Activated CD4-positive, alpha-beta T cell treated with anti-CD3 and anti-CD28 coated beads, Interleukin-2, amount 50 U/mL, for 24 hours (primary cell): ENCODE results near the gene FAM200B.
A peak's percentile ranks its signal among the peaks of the same experiment; 100 is the strongest.
"Not testable (repeated sequence)": the region's sequence is repeated elsewhere in the genome, so short reads cannot be mapped to it uniquely, and the experiment has no call there.

Experiments used
- DNase-seq, 2 donors: peaks; one replicate each; pipeline ENCODE4 v3.0.0-alpha.2; 2020; ENCODE audit warnings: low read depth in 1 of 2, low spot score in 1 of 2

The FAM200B gene

GRCh38 chr4:15695729-15696128, 14.1 kb downstream of the FAM200B start:
- DNase-seq: no peak

GRCh38 chr4:15696866-15697265, 15.2 kb downstream of the FAM200B start:
- no peak for DNase-seq

GRCh38 chr4:15702941-15703403, 21.3 kb downstream of the FAM200B start, which contains the start of gene BST1:
TSS of gene BST1 (plus strand) at chr4:15703065. CDS start at chr4:15703145, 80 bp downstream.
- DNase-seq: peak; percentile 17 to 25

- no peak for DNase-seq
Observed at GRCh38 chr4:15703439-15703838, 21.8 kb downstream of the FAM200B start.

GRCh38 chr4:15704129-15704528, 22.5 kb downstream of the FAM200B start:
- no peak for DNase-seq

- no peak for DNase-seq
Observed at GRCh38 chr4:15706646-15707362, 25.2 kb downstream of the FAM200B start.

GRCh38 chr4:15707363-15707715, 25.7 kb downstream of the FAM200B start:
- DNase-seq: no peak

- no peak for DNase-seq
Observed at GRCh38 chr4:15711762-15712161, 30.1 kb downstream of the FAM200B start.

GRCh38 chr4:15712214-15712613, 30.6 kb downstream of the FAM200B start:
- DNase-seq: no peak

GRCh38 chr4:15714141-15714540, 32.5 kb downstream of the FAM200B start:
- DNase-seq: no peak

- DNase-seq: no peak
Observed at GRCh38 chr4:15714646-15715435, 33.2 kb downstream of the FAM200B start.

- no peak for DNase-seq
Observed at GRCh38 chr4:15716115-15716514, 34.5 kb downstream of the FAM200B start.

GRCh38 chr4:15717086-15717485, 35.5 kb downstream of the FAM200B start:
- no peak for DNase-seq

GRCh38 chr4:15717657-15718416, 36.2 kb downstream of the FAM200B start:
- no peak for DNase-seq

- no peak for DNase-seq
Observed at GRCh38 chr4:15718465-15718864, 36.8 kb downstream of the FAM200B start.

- no peak for DNase-seq
Observed at GRCh38 chr4:15718959-15719358, 37.3 kb downstream of the FAM200B start.

GRCh38 chr4:15719506-15719905, 37.9 kb downstream of the FAM200B start:
- DNase-seq: no peak

GRCh38 chr4:15720851-15721250, 39.2 kb downstream of the FAM200B start:
- no peak for DNase-seq

GRCh38 chr4:15725608-15726007, 44.0 kb downstream of the FAM200B start:
- DNase-seq: no peak

GRCh38 chr4:15729910-15730533, 48.4 kb downstream of the FAM200B start:
- peak in 1 of 2 donors; percentile 26 for DNase-seq

GRCh38 chr4:15733061-15733460, 51.4 kb downstream of the FAM200B start:
- DNase-seq: not testable (repeated sequence)
